Testis (tissue), 3 donors: ENCODE data around the gene WFIKKN1. TPM values are rescaled to one million over a fixed set of nuclear protein-coding genes. Genes with fewer than 3 reads are reported as not detected.

Experiments
- DNase-seq: peaks from one replicate; pipeline ENCODE4 v3.0.0-alpha.2; 2019
- H3K27ac ChIP-seq, 2 donors: fragments of 200-600 bp; sonication (generic); one replicate each; pipeline ENCODE4 v1.5.1; 2019
- H3K27me3 ChIP-seq: fragments of 200-600 bp; sonication (generic); one replicate; pipeline ENCODE4 v1.5.1; 2019
- H3K36me3 ChIP-seq: fragments of 200-600 bp; sonication (generic); one replicate; pipeline ENCODE4 v1.5.1; 2017; ENCODE audit warnings: low read depth; ENCODE audit errors: missing control alignments
- H3K4me1 ChIP-seq: fragments of 200-600 bp; sonication (generic); one replicate; pipeline ENCODE4 v1.5.1; 2019
- H3K4me3 ChIP-seq, 2 donors: fragments of 200-600 bp; sonication (generic); one replicate each; pipeline ENCODE4 v1.5.1; 2017 to 2019
- H3K9me3 ChIP-seq: fragments of 200-600 bp; sonication (generic); one replicate; pipeline ENCODE4 v1.5.1; 2017
- POLR2A ChIP-seq: fragments of 450-650 bp; IDR thresholded peaks from one replicate; pipeline ENCODE4 v1.6.1; 2017; ENCODE audit warnings: antibody characterized with exemption, mild to moderate bottlenecking, moderate library complexity
- WGBS, 2 donors: methylation state at CpG; one replicate each; pipeline ENCODE4 v1.1.5; 2018; 5-methylcytosine and 5-hydroxymethylcytosine counted together
- intact Hi-C: fragments of 100-400 bp; cut with DNase I; formaldehyde crosslinking; loops from one replicate; pipeline ENCODE4 v1.15.1; 2023; ENCODE audit warnings: low total_unique reads
- polyA plus RNA-seq: library from polyadenylated mRNA; stranded (reverse); fragments of 350-450 nt; fragmentation: Illumina TruSeq; extraction: RNeasy Lipid Tissue Mini Kit (QIAGEN cat#74804); gene quantifications from one replicate; pipeline ENCODE4 v1.2.3, GENCODE V29; 2014; ENCODE audit warnings: low read depth, low replicate concordance; ENCODE audit not compliant: insufficient read depth
- total RNA-seq, 2 donors: library from RNA; depleted of rRNA; stranded (reverse); fragments of >200 nt; gene quantifications; one replicate each; pipeline ENCODE4 v1.2.3, GENCODE V29; 2016
- TF ChIP-seq, protein P1 (sequence below), 3 experiments: fragments of 450-650 bp in 2 of 3; fragments of 200-600 bp in 1 of 3; sonication (generic) in 1 of 3; IDR thresholded peaks; one replicate each; pipeline ENCODE4 v1.5.1; 2016 to 2019; ENCODE audit warnings: antibody characterized with exemption in 3 of 3, mild to moderate bottlenecking in 2 of 3, moderate library complexity in 1 of 3

The WFIKKN1 gene
- total and polyA plus RNA-seq, 3 donors from 2014 or later, result 1.1 to 10.5 (median 3.5) TPM

GRCh38 chr16:632486-633335 lies 1.9 kb downstream of the WFIKKN1 start:
- Histone ChIP-seq H3K9me3 (no peaks in the 10 kb centered on the region), H3K4me3 (no peak overlapping the region), H3K36me3 (no peaks in the 10 kb centered on the region), H3K27ac (no peak overlapping the region), H3K27me3 (no peaks in the 10 kb centered on the region), H3K4me1 (peaks cover 33% of the 10 kb centered on the region)
- 89 to 94% methylated on average over 18 to 47 of the region's 67 CpGs for WGBS, 2 donors
- TF ChIP-seq POLR2A, result no peak
- TF ChIP-seq, protein P1, sequence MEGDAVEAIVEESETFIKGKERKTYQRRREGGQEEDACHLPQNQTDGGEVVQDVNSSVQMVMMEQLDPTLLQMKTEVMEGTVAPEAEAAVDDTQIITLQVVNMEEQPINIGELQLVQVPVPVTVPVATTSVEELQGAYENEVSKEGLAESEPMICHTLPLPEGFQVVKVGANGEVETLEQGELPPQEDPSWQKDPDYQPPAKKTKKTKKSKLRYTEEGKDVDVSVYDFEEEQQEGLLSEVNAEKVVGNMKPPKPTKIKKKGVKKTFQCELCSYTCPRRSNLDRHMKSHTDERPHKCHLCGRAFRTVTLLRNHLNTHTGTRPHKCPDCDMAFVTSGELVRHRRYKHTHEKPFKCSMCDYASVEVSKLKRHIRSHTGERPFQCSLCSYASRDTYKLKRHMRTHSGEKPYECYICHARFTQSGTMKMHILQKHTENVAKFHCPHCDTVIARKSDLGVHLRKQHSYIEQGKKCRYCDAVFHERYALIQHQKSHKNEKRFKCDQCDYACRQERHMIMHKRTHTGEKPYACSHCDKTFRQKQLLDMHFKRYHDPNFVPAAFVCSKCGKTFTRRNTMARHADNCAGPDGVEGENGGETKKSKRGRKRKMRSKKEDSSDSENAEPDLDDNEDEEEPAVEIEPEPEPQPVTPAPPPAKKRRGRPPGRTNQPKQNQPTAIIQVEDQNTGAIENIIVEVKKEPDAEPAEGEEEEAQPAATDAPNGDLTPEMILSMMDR (IDR thresholded peaks at IDR 0.05), result no peak
- intact Hi-C loops, result loop anchor here (10.0 kb wide), 1 partner anchor 48 kb away; no protein-coding TSS in a partner anchor
- DNase-seq, result no peak

DNA sequence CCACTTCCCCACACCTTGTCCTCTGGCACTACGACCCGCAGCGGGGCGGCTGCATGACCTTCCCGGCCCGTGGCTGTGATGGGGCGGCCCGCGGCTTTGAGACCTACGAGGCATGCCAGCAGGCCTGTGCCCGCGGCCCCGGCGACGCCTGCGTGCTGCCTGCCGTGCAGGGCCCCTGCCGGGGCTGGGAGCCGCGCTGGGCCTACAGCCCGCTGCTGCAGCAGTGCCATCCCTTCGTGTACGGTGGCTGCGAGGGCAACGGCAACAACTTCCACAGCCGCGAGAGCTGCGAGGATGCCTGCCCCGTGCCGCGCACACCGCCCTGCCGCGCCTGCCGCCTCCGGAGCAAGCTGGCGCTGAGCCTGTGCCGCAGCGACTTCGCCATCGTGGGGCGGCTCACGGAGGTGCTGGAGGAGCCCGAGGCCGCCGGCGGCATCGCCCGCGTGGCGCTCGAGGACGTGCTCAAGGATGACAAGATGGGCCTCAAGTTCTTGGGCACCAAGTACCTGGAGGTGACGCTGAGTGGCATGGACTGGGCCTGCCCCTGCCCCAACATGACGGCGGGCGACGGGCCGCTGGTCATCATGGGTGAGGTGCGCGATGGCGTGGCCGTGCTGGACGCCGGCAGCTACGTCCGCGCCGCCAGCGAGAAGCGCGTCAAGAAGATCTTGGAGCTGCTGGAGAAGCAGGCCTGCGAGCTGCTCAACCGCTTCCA lies 2.7 kb downstream of the WFIKKN1 start:
- Histone ChIP-seq H3K27me3 (no peaks in the 10 kb centered on the region), H3K27ac (no peak overlapping the region), H3K4me3 (no peak overlapping the region), H3K4me1 (peaks cover 40% of the 10 kb centered on the region), H3K9me3 (no peaks in the 10 kb centered on the region), H3K36me3 (no peaks in the 10 kb centered on the region)
- 85 to 96% methylated on average over 23 to 65 of the region's 74 CpGs for WGBS, 2 donors
- no peak for DNase-seq
- TF ChIP-seq, protein P1 (IDR thresholded peaks at IDR 0.05), result no peak
- no peak for TF ChIP-seq POLR2A
- intact Hi-C loops, result loop anchor here (10.0 kb wide), 1 partner anchor 49 kb away; no protein-coding TSS in a partner anchor

GRCh38 chr16:634051-634670 lies 3.4 kb downstream of the WFIKKN1 start:
- no peak for DNase-seq
- Histone ChIP-seq H3K36me3 (no peaks in the 10 kb centered on the region), H3K4me3 (no peak overlapping the region), H3K27me3 (no peaks in the 10 kb centered on the region), H3K27ac (no peak overlapping the region), H3K4me1 (peaks cover 40% of the 10 kb centered on the region), H3K9me3 (no peaks in the 10 kb centered on the region)
- no peak for TF ChIP-seq POLR2A
- TF ChIP-seq, protein P1 (IDR thresholded peaks at IDR 0.05), result no peak
- intact Hi-C loops, result loop anchor here (10.0 kb wide), 1 partner anchor 49 kb away; no protein-coding TSS in a partner anchor
- 68 to 88% methylated on average over 9 to 22 of the region's 22 CpGs for WGBS, 2 donors

- TF ChIP-seq POLR2A, result no peak
- TF ChIP-seq, protein P1 (IDR thresholded peaks at IDR 0.05), result no peak
- intact Hi-C loops, result loop anchor here (10.0 kb wide), 1 partner anchor 50 kb away; no protein-coding TSS in a partner anchor
- Histone ChIP-seq H3K4me1 (peaks cover 34% of the 10 kb centered on the region), H3K9me3 (no peaks in the 10 kb centered on the region), H3K27me3 (no peaks in the 10 kb centered on the region), H3K4me3 (no peak overlapping the region), H3K36me3 (no peaks in the 10 kb centered on the region), H3K27ac (no peak overlapping the region)
- WGBS, 2 donors, result 69 to 88% methylated on average over 3 to 7 of the region's 7 CpGs
- no peak for DNase-seq
These were observed 4.2 kb downstream of the WFIKKN1 start for GRCh38 chr16:634996-635395.
